Esophagus squamous epithelium (tissue), 4 donors: ENCODE results near the gene SACS.

Experiments
- CTCF ChIP-seq, 6 experiments: fragments of 450-650 bp in 4 of 6; fragments of 200-600 bp in 2 of 6; sonication (generic) in 2 of 6; IDR thresholded peaks; one replicate each; pipeline ENCODE4 v1.5.1; 2016 to 2019; ENCODE audit warnings: antibody characterized with exemption in 6 of 6, mild to moderate bottlenecking in 4 of 6, moderate library complexity in 4 of 6
- POLR2A ChIP-seq, 4 donors: fragments of 450-650 bp; IDR thresholded peaks; one replicate each; pipeline ENCODE4 v1.6.1; 2017; ENCODE audit warnings: antibody characterized with exemption in 4 of 4, mild to moderate bottlenecking in 4 of 4, moderate library complexity in 3 of 4

DNA sequence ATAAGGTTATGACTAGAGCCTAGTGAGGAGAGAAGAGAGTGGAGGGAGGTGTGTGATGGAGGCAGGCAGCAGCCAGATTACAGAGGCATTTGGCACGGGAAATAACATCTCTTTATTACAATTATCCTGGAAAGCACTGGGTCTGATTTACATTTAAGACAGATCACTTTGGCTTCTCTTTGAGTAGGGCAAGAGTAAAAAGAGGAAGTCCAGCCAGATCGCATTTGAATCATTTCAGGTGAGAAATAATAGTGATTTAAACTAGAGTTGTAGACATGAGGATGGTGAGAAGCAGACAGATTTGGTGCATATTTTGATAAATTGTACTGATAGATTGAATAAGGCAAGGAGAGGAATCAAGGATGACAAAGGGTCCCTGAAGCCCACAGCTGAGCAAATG lies 9.6 kb upstream of the SACS start:
- TF ChIP-seq POLR2A (IDR thresholded peaks at IDR 0.05) (no peak), CTCF (IDR thresholded peaks at IDR 0.05) (no peak)
